HUES64 (cell line): ENCODE results near the gene DCUN1D2.
A peak's percentile ranks its signal among the peaks of the same experiment; 100 is the strongest.

Experiments used
- H3K27ac ChIP-seq: 2 replicates; pipeline ENCODE4 v1.7.0; 2013; ENCODE audit warnings: low read depth, low read length, inconsistent platforms
- H3K27me3 ChIP-seq: 2 replicates; pipeline ENCODE4 v1.6.1; 2013; ENCODE audit warnings: mild to moderate bottlenecking, low read length; ENCODE audit not compliant: insufficient read depth
- H3K36me3 ChIP-seq: 2 replicates; pipeline ENCODE4 v1.6.1; 2013; ENCODE audit warnings: mild to moderate bottlenecking, low read length; ENCODE audit not compliant: insufficient read depth
- H3K4me1 ChIP-seq: 2 replicates; pipeline ENCODE4 v1.6.1; 2013; ENCODE audit warnings: mild to moderate bottlenecking, low read length, moderate library complexity; ENCODE audit not compliant: insufficient read depth
- H3K4me3 ChIP-seq: 2 replicates; pipeline ENCODE4 v1.5.1; 2013; ENCODE audit warnings: mild to moderate bottlenecking, low read length, moderate library complexity
- H3K9ac ChIP-seq: 2 replicates; pipeline ENCODE4 v1.6.1; 2013; ENCODE audit warnings: mild to moderate bottlenecking, low read depth, low read length
- H3K9me3 ChIP-seq: 2 replicates; pipeline ENCODE4 v1.6.1; 2013; ENCODE audit warnings: low read depth, low read length; ENCODE audit not compliant: insufficient read depth
- WGBS: fragments of 150-250, 120-280 bp; methylation state at CpG from one replicate; pipeline ENCODE4 v1.1.7; 2013; ENCODE audit warnings: missing lambda C conversion rate; 5-methylcytosine and 5-hydroxymethylcytosine counted together

DCUN1D2 gene

DNA sequence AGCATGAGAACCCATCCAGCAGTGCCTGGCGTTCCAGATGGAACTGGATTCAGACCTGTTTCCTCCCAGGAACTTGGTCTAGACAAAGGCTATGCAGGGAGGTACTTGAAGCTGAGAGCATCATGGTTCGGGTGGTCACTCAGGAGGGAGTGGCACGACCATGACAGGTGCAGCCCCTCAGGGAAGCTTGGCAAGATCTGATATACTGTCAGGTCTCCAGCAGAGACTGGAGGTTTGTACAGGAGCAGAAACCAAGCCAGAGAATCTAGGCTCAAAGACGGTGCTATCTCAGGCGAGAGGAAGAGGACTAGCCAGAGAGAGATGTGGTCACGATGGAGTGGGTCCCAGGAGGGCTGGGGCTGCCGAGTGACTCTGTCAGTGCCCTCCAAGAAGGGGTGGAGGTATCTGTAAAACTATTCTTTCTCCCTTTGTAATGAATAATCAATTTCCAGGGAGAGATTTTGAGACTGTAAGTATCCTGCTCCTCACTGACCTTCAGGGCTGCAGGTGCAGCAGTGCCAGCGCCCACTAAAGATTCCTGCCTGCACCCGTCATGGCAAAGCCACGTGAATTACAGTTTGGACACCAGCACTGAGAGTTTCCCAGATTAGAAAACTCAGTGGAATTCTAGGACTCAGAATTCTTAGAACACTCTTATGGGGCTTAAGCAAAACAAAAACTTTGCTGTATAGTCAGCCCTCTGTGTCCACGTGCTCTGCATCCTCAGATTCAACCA is 10.2 kb upstream of the DCUN1D2 start:
- H3K36me3 ChIP-seq, result peaks cover 99% of the 10 kb centered on the region
- 85% methylated on average over 11 of the region's 11 CpGs for WGBS

DNA sequence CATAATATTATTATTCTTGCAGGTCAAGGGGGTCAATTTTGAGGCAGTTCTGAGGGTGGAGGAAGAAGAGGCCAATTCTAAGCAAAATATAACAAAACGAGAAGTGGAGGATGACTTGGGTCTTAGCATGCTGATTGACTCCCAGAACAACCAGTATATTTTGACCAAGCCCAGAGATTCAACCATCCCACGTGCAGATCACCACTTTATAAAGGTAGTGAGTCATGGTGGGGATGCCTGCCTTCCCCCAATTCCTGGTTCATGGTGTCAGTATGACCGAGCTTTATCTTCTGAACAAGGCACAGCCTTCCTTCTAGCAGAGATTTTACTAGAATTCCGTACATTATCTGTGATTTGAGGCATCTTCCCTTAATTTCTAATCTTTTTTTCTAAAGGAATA is 9.4 kb upstream of the DCUN1D2 start:
- Histone ChIP-seq H3K4me1 (peaks cover 15% of the 10 kb centered on the region; the same call in 1 of the 2 replicates), H3K9ac (no peak overlapping the region), H3K36me3 (peaks cover 94% of the 10 kb centered on the region), H3K27ac (no peak overlapping the region), H3K27me3 (no peaks in the 10 kb centered on the region), H3K9me3 (no peaks in the 10 kb centered on the region), H3K4me3 (no peak overlapping the region)
- WGBS, result 91% methylated on average over 4 of the region's 4 CpGs

More for the DNA sequence above, 10.2 kb upstream of the DCUN1D2 start:
- H3K4me1 ChIP-seq, result peaks cover 7% of the 10 kb centered on the region; the same call in 1 of the 2 replicates
- H3K9ac ChIP-seq, result no peak overlapping the region
- no peaks in the 10 kb centered on the region for H3K9me3 ChIP-seq
- H3K27me3 ChIP-seq, result no peaks in the 10 kb centered on the region
- H3K4me3 ChIP-seq, result no peak overlapping the region
- H3K27ac ChIP-seq, result no peak overlapping the region

DNA sequence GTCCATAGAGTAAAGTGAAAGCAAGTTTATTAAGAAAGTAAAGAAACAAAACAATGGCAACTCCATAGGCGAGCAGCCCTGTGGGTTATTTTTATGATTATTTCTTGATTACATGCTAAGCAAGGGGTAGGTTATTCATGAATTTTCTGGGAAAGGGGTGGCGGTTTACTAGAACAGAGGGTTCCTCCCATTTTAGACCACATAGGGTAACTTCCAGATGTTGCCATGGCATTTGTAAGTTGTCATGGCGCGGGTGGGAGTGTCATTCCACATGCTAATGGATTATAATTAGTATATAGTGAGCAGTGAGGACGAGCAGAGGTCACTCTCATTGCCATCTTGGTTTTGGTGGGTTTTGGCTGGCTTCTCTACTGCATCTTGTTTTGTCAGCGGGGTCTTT is 8.4 kb upstream of the DCUN1D2 start:
- 85% methylated on average over 6 of the region's 6 CpGs for WGBS
- Histone ChIP-seq H3K4me3 (no peak overlapping the region), H3K27me3 (no peaks in the 10 kb centered on the region), H3K27ac (no peak overlapping the region), H3K4me1 (peaks cover 23% of the 10 kb centered on the region), H3K9ac (no peak overlapping the region), H3K9me3 (no peaks in the 10 kb centered on the region), H3K36me3 (peaks cover 83% of the 10 kb centered on the region)

DNA sequence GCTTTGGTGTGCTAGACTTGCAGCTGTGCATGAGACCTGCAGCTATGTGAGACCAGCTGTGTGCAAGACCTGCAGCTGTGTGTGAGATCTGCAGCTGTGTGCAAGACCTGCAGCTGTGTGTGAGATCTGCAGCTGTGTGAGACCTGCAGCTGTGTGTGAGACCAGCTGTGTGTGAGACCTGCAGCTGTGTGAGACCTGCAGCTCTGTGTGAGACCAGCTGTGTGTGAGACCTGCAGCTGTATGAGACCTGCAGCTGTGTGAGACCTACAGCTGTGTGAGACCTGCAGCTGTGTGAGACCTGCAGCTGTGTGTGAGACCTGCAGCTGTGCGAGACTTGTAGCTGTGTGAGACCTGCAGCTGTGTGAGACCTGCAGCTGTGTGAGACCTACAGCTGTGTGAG is 6.7 kb upstream of the DCUN1D2 start:
- Histone ChIP-seq H3K27ac (no peak overlapping the region), H3K9ac (no peak overlapping the region), H3K4me1 (peaks cover 37% of the 10 kb centered on the region), H3K9me3 (no peaks in the 10 kb centered on the region), H3K27me3 (no peaks in the 10 kb centered on the region), H3K4me3 (no peak overlapping the region), H3K36me3 (peaks cover 66% of the 10 kb centered on the region)
- 56% methylated on average over 1 of the region's 1 CpG for WGBS

DNA sequence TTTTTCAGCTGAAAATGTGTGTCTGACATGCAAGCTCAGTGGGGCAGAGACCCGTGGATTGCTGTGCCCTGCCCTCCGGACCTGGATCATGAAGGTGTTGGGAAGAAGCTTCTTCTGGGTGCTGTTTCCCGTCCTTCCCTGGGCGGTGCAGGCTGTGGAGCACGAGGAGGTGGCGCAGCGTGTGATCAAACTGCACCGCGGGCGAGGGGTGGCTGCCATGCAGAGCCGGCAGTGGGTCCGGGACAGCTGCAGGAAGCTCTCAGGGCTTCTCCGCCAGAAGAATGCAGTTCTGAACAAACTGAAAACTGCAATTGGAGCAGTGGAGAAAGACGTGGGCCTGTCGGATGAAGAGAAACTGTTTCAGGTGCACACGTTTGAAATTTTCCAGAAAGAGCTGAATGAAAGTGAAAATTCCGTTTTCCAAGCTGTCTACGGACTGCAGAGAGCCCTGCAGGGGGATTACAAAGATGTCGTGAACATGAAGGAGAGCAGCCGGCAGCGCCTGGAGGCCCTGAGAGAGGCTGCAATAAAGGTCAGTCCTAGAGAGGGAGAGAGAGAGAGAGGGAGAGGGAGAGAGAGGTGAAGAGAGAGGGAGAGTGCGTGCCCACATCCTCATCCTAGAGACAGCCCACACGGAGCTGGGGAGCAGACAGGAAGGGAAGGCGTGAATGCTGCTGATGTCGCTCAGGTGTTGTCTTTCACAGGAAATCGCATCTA is 5.1 kb upstream of the DCUN1D2 start:
- Histone ChIP-seq H3K4me1 (peaks cover 42% of the 10 kb centered on the region), H3K36me3 (peaks cover 51% of the 10 kb centered on the region), H3K27ac (peak overlapping the region; percentile 38), H3K27me3 (no peaks in the 10 kb centered on the region), H3K9ac (0 out of 2 replicates have a peak overlapping the region, but pooled peaks have one; percentile 18), H3K9me3 (no peaks in the 10 kb centered on the region), H3K4me3 (peak overlapping the region; percentile 40)
- WGBS, result 23% methylated on average over 25 of the region's 26 CpGs

DNA sequence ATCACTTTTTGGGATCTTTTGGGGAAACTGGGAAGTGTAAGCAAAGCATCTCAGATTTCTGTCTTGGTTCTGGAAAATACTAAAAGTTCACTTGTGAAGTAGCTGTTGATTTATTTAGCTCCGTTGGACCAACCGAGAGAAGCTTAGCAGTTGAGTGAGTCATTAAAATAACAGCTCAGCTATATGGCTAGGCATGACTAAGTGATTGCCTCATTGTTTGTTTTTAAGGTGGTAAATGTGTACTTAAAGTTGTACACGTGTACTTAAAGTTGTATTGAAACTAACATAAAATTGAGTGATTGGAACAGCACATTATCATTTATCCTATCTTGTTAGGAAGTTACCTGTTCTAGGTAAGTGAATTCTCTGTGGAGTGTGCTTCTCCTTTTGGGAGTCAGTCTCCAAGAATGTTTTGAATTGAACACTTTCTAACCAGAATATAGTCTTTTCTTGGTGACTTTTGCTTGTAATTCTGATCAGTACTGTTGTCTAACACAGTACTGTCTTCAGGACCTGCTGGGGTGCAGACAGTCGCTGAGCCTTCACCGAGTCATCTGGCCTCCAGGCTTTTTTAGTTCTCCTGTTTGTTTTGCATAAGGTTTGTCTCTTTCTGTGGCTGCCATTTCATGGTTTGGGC is 2.9 kb upstream of the DCUN1D2 start:
- Histone ChIP-seq H3K27ac (peak overlapping the region; percentile 43), H3K9ac (peak overlapping the region; percentile 52; the same call in 1 of the 2 replicates), H3K9me3 (no peaks in the 10 kb centered on the region), H3K4me1 (peaks cover 50% of the 10 kb centered on the region), H3K36me3 (peaks cover 29% of the 10 kb centered on the region), H3K27me3 (no peaks in the 10 kb centered on the region), H3K4me3 (peak overlapping the region; percentile 10)
- 20% methylated on average over 5 of the region's 5 CpGs for WGBS

DNA sequence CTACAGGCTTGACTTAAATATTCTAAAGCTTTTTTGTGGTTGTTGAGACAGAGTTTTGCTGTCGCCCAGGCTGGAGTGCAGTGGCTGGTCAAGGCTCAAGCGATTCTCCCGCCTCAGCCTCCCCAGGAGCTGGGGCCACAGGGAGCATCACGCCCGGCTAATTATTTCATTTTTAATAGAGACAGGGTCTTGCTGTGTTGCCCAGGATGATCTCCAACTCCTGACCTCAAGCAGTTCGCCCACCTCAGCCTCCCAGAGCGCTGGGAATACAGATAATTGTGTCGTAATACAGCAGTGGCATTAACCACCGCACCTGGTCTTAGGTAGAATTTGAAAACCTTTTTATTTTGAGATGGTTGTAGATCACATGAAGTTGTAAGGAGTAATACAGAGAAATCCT is 1.5 kb upstream of the DCUN1D2 start:
- 50% methylated on average over 9 of the region's 9 CpGs for WGBS
- no peaks in the 10 kb centered on the region for H3K9me3 ChIP-seq

DNA sequence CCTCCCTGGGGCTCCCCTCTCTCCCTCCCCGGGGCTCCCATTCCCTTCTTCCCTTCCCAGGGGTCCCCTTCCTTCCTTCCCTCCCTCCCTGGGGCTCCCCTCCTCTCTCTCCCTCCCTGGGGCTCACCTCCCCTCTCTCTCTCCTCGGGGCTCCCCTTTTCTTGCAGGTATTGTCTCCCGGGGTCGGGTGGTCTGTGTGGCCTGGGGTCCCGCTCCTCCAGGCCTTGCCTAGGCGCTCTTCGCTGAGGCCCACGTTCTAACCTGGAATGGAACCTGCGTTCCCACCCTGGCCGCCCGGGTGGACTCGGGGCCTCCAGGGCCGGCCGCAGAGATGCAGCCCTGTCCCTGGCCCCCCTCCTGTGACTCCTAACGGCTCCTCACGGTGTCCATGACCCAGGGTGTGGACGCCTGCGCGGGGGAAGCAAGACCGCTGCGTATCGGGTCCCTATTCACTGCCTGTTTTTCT is 940 bp upstream of the DCUN1D2 start:
- Histone ChIP-seq H3K4me3 (peak overlapping the region; percentile 71), H3K27me3 (no peaks in the 10 kb centered on the region), H3K27ac (peak overlapping the region; percentile 30), H3K36me3 (peaks cover 15% of the 10 kb centered on the region), H3K9ac (peak overlapping the region; percentile 79), H3K4me1 (peaks cover 57% of the 10 kb centered on the region), H3K9me3 (no peaks in the 10 kb centered on the region)
- 1% methylated on average over 22 of the region's 22 CpGs for WGBS

More for the DNA sequence above, 1.5 kb upstream of the DCUN1D2 start:
- H3K4me3 ChIP-seq, result peak overlapping the region; percentile 71
- no peaks in the 10 kb centered on the region for H3K27me3 ChIP-seq
- H3K36me3 ChIP-seq, result peaks cover 18% of the 10 kb centered on the region
- no peak overlapping the region for H3K27ac ChIP-seq
- peak overlapping the region; percentile 79 for H3K9ac ChIP-seq
- H3K4me1 ChIP-seq, result peaks cover 54% of the 10 kb centered on the region

DNA sequence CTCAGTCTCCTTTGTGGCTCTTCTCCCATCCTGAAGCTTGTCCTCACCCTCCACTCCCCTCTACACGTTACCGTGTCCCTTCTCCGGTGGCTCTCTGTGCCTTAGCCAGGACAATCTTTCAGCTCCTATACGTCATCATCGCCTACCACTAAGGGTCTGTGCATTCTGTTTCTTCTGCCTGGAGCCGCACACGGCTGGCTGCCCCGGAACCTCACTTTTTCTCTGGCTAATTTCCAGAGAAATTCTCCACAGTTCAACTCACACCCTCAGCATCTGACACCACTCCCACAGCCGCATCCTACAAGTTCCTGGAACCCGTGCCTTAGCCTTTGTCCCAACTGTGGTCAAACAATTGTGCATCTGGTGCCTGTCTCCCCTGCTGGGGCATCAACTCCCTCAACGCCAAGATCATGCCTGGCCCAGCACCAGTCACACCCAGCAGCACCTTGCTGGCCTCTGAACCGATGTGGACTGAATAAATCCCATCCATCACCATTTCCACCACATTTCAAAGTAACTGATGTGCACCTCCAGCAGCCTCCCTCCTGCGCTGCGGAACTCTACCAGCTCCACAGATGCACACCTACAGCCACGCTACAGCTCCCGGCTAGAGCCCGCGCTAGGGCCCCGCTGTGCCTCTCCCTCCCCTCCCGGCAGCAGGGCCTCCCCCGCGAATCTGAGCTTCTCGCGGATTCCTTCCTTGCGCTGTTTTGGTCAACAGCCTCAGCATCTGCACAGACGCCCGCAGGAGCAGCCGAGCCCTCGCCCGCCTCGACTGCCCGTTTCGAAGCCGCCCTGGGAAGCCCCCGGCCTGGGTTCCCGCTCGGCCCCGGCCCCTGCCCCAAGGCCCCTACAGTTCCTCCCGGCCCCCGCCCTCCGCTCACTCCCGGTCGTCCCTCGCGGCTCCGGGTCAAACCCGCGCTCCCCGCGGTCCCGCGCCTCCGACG is 689 bp downstream of the DCUN1D2 start:
- peak overlapping the region; percentile 46; the same call in 1 of the 2 replicates for H3K27ac ChIP-seq
- H3K4me1 ChIP-seq, result peaks cover 41% of the 10 kb centered on the region
- 0 out of 2 replicates have a peak, but pooled peaks cover 6% of the 10 kb centered on the region for H3K36me3 ChIP-seq
- peak overlapping the region; percentile 71 for H3K4me3 ChIP-seq
- H3K9me3 ChIP-seq, result no peaks in the 10 kb centered on the region
- no peaks in the 10 kb centered on the region for H3K27me3 ChIP-seq
- H3K9ac ChIP-seq, result peak overlapping the region; percentile 79
- WGBS, result under 1% methylated on average over 54 of the region's 54 CpGs

DNA sequence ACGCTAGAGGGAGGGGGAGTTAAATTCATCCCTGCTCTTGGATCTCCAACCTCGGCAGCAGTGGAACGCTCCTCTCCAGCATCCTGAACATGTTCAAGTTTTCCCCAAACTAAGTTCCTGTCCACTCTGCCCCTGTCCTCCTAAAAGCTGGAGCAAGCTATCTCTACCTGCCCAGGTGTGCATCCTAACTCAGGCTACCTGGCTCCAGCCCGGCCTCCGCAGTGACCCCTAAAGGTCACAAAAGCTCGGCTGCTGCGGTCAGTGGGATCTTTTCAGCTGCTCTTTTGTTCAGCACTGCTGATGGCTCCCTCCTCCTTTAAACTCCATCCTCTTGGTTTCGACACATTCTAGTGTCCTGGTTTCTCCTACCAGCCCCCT is 1.4 kb downstream of the DCUN1D2 start:
- H3K4me1 ChIP-seq, result peaks cover 40% of the 10 kb centered on the region
- peak overlapping the region; percentile 71 for H3K4me3 ChIP-seq
- WGBS, result 20% methylated on average over 8 of the region's 8 CpGs
- H3K27me3 ChIP-seq, result no peaks in the 10 kb centered on the region
- H3K27ac ChIP-seq, result no peak overlapping the region
- H3K9me3 ChIP-seq, result no peaks in the 10 kb centered on the region
- H3K36me3 ChIP-seq, result 0 out of 2 replicates have a peak, but pooled peaks cover 6% of the 10 kb centered on the region
- peak overlapping the region; percentile 79 for H3K9ac ChIP-seq
